Neural progenitor cell (in vitro differentiated cells): ENCODE results near the gene DTX4. TPM values are rescaled to one million over a fixed set of nuclear protein-coding genes. Genes with fewer than 3 reads are reported as not detected.

Experiments
- DNase-seq: peaks from one replicate; pipeline ENCODE4 v3.0.0-alpha.2; 2016; ENCODE audit warnings: low spot score
- H2AFZ ChIP-seq: fragments of 200-600 bp; sonication (generic); replicated peaks from 2 replicates; pipeline ENCODE4 v1.6.1; 2016; ENCODE audit warnings: antibody characterized with exemption
- H3F3A ChIP-seq: fragments of 200-600 bp; sonication (generic); 2 replicates; pipeline ENCODE4 v1.6.1; 2016; ENCODE audit warnings: antibody characterized with exemption, low read depth
- H3K27ac ChIP-seq: fragments of 200-600 bp; sonication (generic); 2 replicates; pipeline ENCODE4 v1.5.1; 2016; ENCODE audit warnings: mild to moderate bottlenecking
- H3K27me3 ChIP-seq: fragments of 200-600 bp; sonication (generic); 2 replicates; pipeline ENCODE4 v1.6.1; 2016; ENCODE audit warnings: mild to moderate bottlenecking, moderate library complexity
- H3K36me3 ChIP-seq: fragments of 200-600 bp; sonication (generic); 2 replicates; pipeline ENCODE4 v1.5.1; 2016
- H3K4me1 ChIP-seq: fragments of 200-600 bp; sonication (generic); 2 replicates; pipeline ENCODE4 v1.6.1; 2016; ENCODE audit warnings: mixed run types
- H3K4me2 ChIP-seq: fragments of 200-600 bp; sonication (generic); 2 replicates; pipeline ENCODE4 v1.6.1; 2016
- H3K4me3 ChIP-seq: fragments of 200-600 bp; sonication (generic); 2 replicates; pipeline ENCODE4 v1.5.1; 2016
- H3K79me2 ChIP-seq: fragments of 200-600 bp; sonication (generic); 2 replicates; pipeline ENCODE4 v1.6.1; 2016; ENCODE audit warnings: low read depth
- H3K9ac ChIP-seq: fragments of 200-600 bp; sonication (generic); 2 replicates; pipeline ENCODE4 v1.6.1; 2016
- H3K9me3 ChIP-seq: fragments of 200-600 bp; sonication (generic); 2 replicates; pipeline ENCODE4 v1.5.1; 2016; ENCODE audit warnings: low read depth
- H4K20me1 ChIP-seq: fragments of 200-600 bp; sonication (generic); 2 replicates; pipeline ENCODE4 v1.6.1; 2016; ENCODE audit warnings: low read depth
- H3K27ac Mint-ChIP-seq: 3 replicates; pipeline ENCODE4 v1.8.0; 2021; ENCODE audit warnings: mixed read lengths
- H3K27me3 Mint-ChIP-seq: 2 replicates; pipeline ENCODE4 v1.8.0; 2022; ENCODE audit warnings: low read depth, mild to moderate bottlenecking, inconsistent platforms, moderate library complexity, mixed read lengths; ENCODE audit not compliant: insufficient read depth
- H3K36me3 Mint-ChIP-seq: 3 replicates; pipeline ENCODE4 v1.8.0; 2021; ENCODE audit warnings: mixed read lengths
- H3K4me1 Mint-ChIP-seq: 3 replicates; pipeline ENCODE4 v1.8.0; 2021; ENCODE audit warnings: mixed read lengths
- H3K4me3 Mint-ChIP-seq: 3 replicates; pipeline ENCODE4 v1.8.0; 2021; ENCODE audit warnings: mild to moderate bottlenecking, moderate library complexity, mixed read lengths
- H3K9me3 Mint-ChIP-seq: 3 replicates; pipeline ENCODE4 v1.8.0; 2020; ENCODE audit warnings: mixed read lengths
- CTCF ChIP-seq: fragments of 200-600 bp; sonication (generic); IDR thresholded peaks from 2 replicates; pipeline ENCODE4 v1.5.1; 2017; ENCODE audit warnings: antibody characterized with exemption, mild to moderate bottlenecking
- EZH2 ChIP-seq: fragments of 200-600 bp; sonication (generic); IDR thresholded peaks from 2 replicates; pipeline ENCODE4 v1.6.1; 2017; ENCODE audit warnings: antibody characterized with exemption, mild to moderate bottlenecking, moderate library complexity
- EZH2phosphoT487 ChIP-seq: fragments of 200-600 bp; sonication (generic); IDR thresholded peaks from 2 replicates; pipeline ENCODE4 v1.6.1; 2017; ENCODE audit warnings: antibody characterized with exemption
- total RNA-seq: library from RNA; depleted of rRNA; stranded (reverse); fragments of >200 nt; gene quantifications from 2 replicates; pipeline ENCODE4 v1.2.3, GENCODE V29; 2015; ENCODE audit warnings: low replicate concordance

DTX4 gene
- total RNA-seq, 1 donor from 2014 or later: 16.9 TPM

GRCh38 chr11:59204746-59205145 lies 32.8 kb downstream of the DTX4 start:
- no peak overlapping the region for H3K27ac ChIP-seq
- H4K20me1 ChIP-seq: no peaks in the 10 kb centered on the region
- Mint-ChIP-seq H3K27me3 (peaks cover 2% of the 10 kb centered on the region), H3K27ac (peak overlapping the region; percentile 69), H3K4me1 (peaks cover 25% of the 10 kb centered on the region), H3K9me3 (no peaks in the 10 kb centered on the region), H3K4me3 (no peak overlapping the region), H3K36me3 (peaks cover 81% of the 10 kb centered on the region)
- H3F3A ChIP-seq: no peaks in the 10 kb centered on the region
- no peaks in the 10 kb centered on the region for H3K4me1 ChIP-seq
- H3K36me3 ChIP-seq: no peaks in the 10 kb centered on the region
- no peak for DNase-seq
- H3K9ac ChIP-seq: no peak overlapping the region
- no peaks in the 10 kb centered on the region for H3K79me2 ChIP-seq
- no peaks in the 10 kb centered on the region for H3K9me3 ChIP-seq
- no peak for TF ChIP-seq CTCF
- TF ChIP-seq EZH2: no peak
- TF ChIP-seq EZH2phosphoT487: no peak
- no peak overlapping the region for H2AFZ ChIP-seq
- H3K4me3 ChIP-seq: no peak overlapping the region
- no peaks in the 10 kb centered on the region for H3K27me3 ChIP-seq
- no peak overlapping the region for H3K4me2 ChIP-seq

- H3K27me3 Mint-ChIP-seq: peaks cover 2% of the 10 kb centered on the region
- Histone ChIP-seq H3K79me2 (no peaks in the 10 kb centered on the region), H3K27ac (no peak overlapping the region), H3K4me3 (no peak overlapping the region), H3K9me3 (no peaks in the 10 kb centered on the region), H3K9ac (no peak overlapping the region), H3K4me1 (no peaks in the 10 kb centered on the region), H3K27me3 (no peaks in the 10 kb centered on the region), H3K36me3 (no peaks in the 10 kb centered on the region), H2AFZ (no peak overlapping the region), H4K20me1 (no peaks in the 10 kb centered on the region), H3K4me2 (no peak overlapping the region), H3F3A (no peaks in the 10 kb centered on the region)
- DNase-seq: no peak
- H3K9me3 Mint-ChIP-seq: no peaks in the 10 kb centered on the region
- H3K4me1 Mint-ChIP-seq: peaks cover 25% of the 10 kb centered on the region
- no peak overlapping the region for H3K27ac Mint-ChIP-seq
- no peak overlapping the region for H3K4me3 Mint-ChIP-seq
- peaks cover 76% of the 10 kb centered on the region for H3K36me3 Mint-ChIP-seq
- TF ChIP-seq EZH2phosphoT487 (no peak), CTCF (no peak), EZH2 (no peak)
Observed at GRCh38 chr11:59205648-59206047, 33.7 kb downstream of the DTX4 start.

- Mint-ChIP-seq H3K4me1 (peaks cover 22% of the 10 kb centered on the region), H3K27ac (peak overlapping the region; percentile 76), H3K36me3 (peaks cover 72% of the 10 kb centered on the region), H3K4me3 (no peak overlapping the region), H3K9me3 (peaks cover 1% of the 10 kb centered on the region), H3K27me3 (no peaks in the 10 kb centered on the region)
- Histone ChIP-seq H3K27ac (no peak overlapping the region), H3K4me1 (no peaks in the 10 kb centered on the region), H4K20me1 (no peaks in the 10 kb centered on the region), H2AFZ (no peak overlapping the region), H3K9ac (no peak overlapping the region), H3K36me3 (no peaks in the 10 kb centered on the region), H3K4me3 (no peak overlapping the region), H3F3A (no peaks in the 10 kb centered on the region), H3K79me2 (no peaks in the 10 kb centered on the region), H3K27me3 (no peaks in the 10 kb centered on the region), H3K4me2 (no peak overlapping the region), H3K9me3 (no peaks in the 10 kb centered on the region)
- DNase-seq: peak; percentile 66
- TF ChIP-seq EZH2 (no peak), CTCF (peak; percentile 66), EZH2phosphoT487 (no peak)
Observed at GRCh38 chr11:59206635-59207034, 34.7 kb downstream of the DTX4 start.
